HAP-1 (cell line): Measurements from ENCODE around the gene KPNB1.
"Not testable (repeated sequence)": the region's sequence is repeated elsewhere in the genome, so short reads cannot be mapped to it uniquely, and the experiment has no call there.

ENCODE experiments used
- DNase-seq, 2 experiments: peaks; one replicate each; pipeline ENCODE4 v3.0.0-alpha.2; 2016 to 2020; ENCODE audit warnings: low spot score in 2 of 2
- H3K27me3 ChIP-seq: fragments of 250-450 bp; sonication (Bioruptor Pico); 2 replicates; pipeline ENCODE4 v1.5.1; 2020; ENCODE audit warnings: low read depth, mild to moderate bottlenecking, moderate library complexity
- H3K36me3 ChIP-seq: fragments of 250-450 bp; sonication (Bioruptor Pico); replicated peaks from 2 replicates; pipeline ENCODE4 v1.5.1; 2020; ENCODE audit warnings: mild to moderate bottlenecking
- H3K4me1 ChIP-seq: fragments of 250-450 bp; sonication (Bioruptor Pico); 2 replicates; pipeline ENCODE4 v1.5.1; 2020; ENCODE audit warnings: mild to moderate bottlenecking
- H3K4me3 ChIP-seq: fragments of 250-450 bp; sonication (Bioruptor Pico); 2 replicates; pipeline ENCODE4 v1.5.1; 2020; ENCODE audit warnings: mild to moderate bottlenecking, moderate library complexity
- H3K9me3 ChIP-seq: fragments of 250-450 bp; sonication (Bioruptor Pico); 2 replicates; pipeline ENCODE4 v1.5.1; 2020; ENCODE audit warnings: mild to moderate bottlenecking, moderate library complexity
- in situ Hi-C: fragments of 300-500 bp; cut with MboI; formaldehyde crosslinking; loops from 3 replicates; pipeline ENCODE4 v1.14.3; 2020; ENCODE audit warnings: low sequenced_read_pairs, inconsistent platforms, mixed read lengths

The KPNB1 gene

DNA sequence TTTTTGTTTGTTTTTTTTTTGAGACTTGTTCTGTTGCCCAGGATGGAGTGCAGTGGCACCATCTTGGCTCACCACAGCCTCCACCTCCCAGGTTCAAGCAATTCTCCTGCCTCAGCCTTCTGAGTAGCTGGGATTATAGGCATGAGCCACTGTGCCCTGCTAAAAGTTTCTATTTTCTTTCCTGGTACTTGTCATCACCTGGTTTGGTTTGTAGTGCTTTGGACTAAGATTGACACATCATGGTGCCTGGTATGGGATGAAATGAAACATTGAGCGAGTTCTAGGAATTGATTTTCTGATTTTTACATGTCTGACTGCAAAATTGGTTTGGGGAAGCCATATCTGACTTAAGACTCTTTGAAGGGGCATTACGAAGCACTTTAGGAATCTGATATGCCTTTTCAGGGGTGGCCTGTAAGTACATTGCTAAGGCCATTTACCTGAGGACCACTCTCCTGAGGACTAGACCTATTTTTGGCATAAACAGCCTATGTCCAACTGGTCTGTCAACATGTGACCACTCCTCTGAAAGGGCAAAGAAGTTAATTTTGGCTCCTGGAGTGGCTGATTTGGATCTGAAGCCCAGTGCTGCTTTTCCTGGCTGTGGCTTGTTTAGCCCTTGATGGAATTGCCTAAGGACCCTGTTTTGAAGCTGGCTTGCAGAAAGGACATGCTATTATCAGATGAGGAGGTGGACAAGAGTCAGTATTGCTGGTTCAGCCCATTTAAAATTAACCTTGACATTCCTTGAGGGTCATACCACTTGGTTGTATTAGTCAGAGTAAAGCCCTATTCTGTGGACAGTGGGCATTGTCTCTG, 25.9 kb downstream of the KPNB1 start:
- in situ Hi-C loops, result no loop called here
- no peak for DNase-seq
- no peak overlapping the region for H3K4me3 ChIP-seq
- no peaks in the 10 kb centered on the region for H3K4me1 ChIP-seq
- H3K9me3 ChIP-seq, result no peaks in the 10 kb centered on the region
- H3K27me3 ChIP-seq, result no peaks in the 10 kb centered on the region
- peaks cover 99% of the 10 kb centered on the region for H3K36me3 ChIP-seq

DNA sequence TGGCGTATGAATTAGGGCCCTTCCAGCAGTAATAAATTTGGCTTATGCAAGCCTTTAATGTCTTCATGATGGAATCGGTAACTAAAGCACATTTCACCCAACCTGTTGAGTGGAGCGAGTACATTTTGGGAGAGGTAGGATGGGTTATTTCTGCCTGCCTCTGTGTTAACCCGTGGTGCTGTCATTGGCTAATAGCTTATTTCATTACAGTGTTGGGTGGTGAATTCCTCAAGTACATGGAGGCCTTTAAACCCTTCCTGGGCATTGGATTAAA, 26.4 kb downstream of the KPNB1 start:
- H3K36me3 ChIP-seq, result peaks cover 97% of the 10 kb centered on the region
- in situ Hi-C loops, result no loop called here

DNA sequence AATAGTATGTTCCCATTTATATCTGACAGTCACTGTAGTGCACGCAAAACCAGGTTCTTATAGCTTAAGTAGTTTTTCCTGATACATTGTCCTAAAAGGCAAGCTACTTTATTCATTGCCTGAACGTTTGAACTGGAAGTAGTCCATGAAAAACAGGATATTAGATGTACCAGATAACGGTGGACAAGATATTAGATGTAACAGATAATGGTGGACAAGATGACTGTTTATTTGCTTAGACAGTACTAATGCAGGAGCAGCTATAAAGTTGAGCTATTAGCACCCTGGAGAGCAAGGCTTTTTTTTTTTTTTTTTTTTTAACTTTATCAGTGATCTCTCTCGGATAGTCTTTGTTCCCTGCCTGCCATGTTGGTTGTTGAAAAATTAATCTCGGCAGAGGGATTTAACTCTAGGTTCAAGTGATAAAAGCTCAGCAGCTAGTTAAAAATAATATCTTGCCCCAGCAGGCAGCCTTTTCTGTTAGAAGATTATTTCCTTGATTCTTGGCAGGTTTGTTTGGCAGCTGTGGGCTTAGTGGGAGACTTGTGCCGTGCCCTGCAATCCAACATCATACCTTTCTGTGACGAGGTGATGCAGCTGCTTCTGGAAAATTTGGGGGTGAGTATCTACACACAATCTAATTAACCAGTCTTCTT, 26.9 kb downstream of the KPNB1 start:
- H3K36me3 ChIP-seq, result peaks cover 96% of the 10 kb centered on the region
- H3K27me3 ChIP-seq, result no peaks in the 10 kb centered on the region
- in situ Hi-C loops, result no loop called here
- H3K9me3 ChIP-seq, result no peaks in the 10 kb centered on the region
- H3K4me3 ChIP-seq, result no peak overlapping the region
- no peak for DNase-seq
- H3K4me1 ChIP-seq, result no peaks in the 10 kb centered on the region

More for the DNA sequence above, 26.4 kb downstream of the KPNB1 start:
- no peak for DNase-seq
- Histone ChIP-seq H3K27me3 (no peaks in the 10 kb centered on the region), H3K4me1 (no peaks in the 10 kb centered on the region), H3K9me3 (no peaks in the 10 kb centered on the region), H3K4me3 (no peak overlapping the region)

DNA sequence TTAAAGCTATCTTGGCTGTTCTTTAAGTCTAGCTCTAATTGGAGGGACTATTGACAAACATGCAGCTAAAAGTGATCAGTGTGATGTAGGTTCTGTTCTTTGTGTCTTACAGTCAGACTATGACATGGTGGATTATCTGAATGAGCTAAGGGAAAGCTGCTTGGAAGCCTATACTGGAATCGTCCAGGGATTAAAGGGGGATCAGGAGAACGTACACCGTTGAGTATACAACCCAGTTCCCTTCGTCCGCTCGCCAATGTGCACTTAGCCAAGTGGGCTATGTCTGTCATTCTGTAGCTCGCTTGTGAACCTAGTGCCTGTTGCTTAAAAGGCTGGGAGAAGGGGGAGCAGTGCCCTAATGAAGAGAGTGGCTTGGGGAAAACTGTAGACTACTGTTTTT, 28.5 kb downstream of the KPNB1 start:
- H3K36me3 ChIP-seq, result peaks cover 92% of the 10 kb centered on the region
- no peak for DNase-seq
- H3K4me3 ChIP-seq, result no peak overlapping the region
- H3K9me3 ChIP-seq, result no peaks in the 10 kb centered on the region
- H3K4me1 ChIP-seq, result no peaks in the 10 kb centered on the region
- H3K27me3 ChIP-seq, result no peaks in the 10 kb centered on the region
- in situ Hi-C loops, result no loop called here

DNA sequence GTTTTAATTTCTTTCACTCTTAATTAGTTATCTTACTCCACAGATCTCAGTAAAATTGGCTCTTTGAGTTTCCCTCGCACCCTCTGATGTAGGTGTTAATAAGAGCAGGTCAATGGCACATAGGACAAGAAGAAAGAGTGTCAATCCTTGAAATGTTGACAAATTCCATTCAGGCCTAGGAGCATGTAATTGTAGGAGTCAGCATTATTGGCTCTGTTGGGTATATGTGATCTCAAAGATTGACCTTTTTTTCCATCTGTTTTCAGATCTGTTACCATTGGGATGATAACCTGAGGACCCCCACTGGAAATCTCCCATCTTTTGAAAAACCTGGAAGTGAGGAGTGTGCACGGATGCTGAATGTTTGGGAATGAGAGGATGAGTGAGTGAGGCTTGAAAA, 32.4 kb downstream of the KPNB1 start:
- no peak overlapping the region for H3K4me3 ChIP-seq
- no peaks in the 10 kb centered on the region for H3K27me3 ChIP-seq
- no peaks in the 10 kb centered on the region for H3K4me1 ChIP-seq
- H3K9me3 ChIP-seq, result no peaks in the 10 kb centered on the region
- DNase-seq, result no peak
- peaks cover 79% of the 10 kb centered on the region for H3K36me3 ChIP-seq
- in situ Hi-C loops, result no loop called here

DNA sequence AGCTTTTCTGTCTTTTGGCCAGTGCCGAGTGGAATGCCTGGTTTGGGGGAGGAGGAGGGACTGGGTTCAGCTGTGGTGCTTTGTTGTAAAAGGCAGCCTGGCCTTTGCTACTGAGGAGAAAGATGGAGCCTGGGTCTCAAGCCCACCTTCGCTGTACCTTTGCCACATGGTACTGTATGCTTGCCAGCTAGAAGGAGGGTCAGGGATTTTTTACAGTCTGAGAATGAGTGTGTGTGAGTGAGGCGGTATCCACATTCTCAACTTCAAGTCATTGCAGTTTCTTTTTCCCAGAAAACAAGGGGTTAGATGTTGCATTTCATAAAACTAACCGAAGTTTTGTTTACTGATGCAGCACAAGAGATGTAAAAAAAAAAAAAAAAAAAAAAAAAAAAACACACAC, 33.0 kb downstream of the KPNB1 start:
- H3K27me3 ChIP-seq, DNase-seq, H3K4me3 ChIP-seq, in situ Hi-C loops, H3K9me3 ChIP-seq, H3K4me1 ChIP-seq: not testable (repeated sequence)
- H3K36me3 ChIP-seq, result peaks cover 74% of the 10 kb centered on the region

DNA sequence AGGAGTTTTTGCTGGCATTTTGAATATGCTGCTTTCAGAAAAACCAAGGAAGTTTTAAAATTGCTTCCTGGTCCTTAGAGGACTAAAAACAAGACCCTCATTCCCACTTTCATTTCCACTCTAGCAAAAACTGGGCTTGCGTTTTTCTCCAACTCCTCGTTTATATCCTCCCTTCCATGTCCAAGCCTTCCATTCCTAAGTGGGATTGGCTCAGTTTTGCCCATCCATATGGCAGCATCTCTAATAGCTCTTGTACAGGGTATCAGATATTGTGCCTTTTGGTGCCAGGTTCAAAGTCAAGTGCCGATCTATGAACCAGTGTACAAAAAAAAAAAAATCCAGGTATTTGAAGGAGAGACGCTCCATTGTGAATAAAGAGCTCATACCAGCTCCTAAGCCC, 34.3 kb downstream of the KPNB1 start:
- in situ Hi-C loops, result no loop called here
- Histone ChIP-seq H3K4me1 (no peaks in the 10 kb centered on the region), H3K4me3 (no peak overlapping the region), H3K9me3 (no peaks in the 10 kb centered on the region), H3K27me3 (no peaks in the 10 kb centered on the region), H3K36me3 (peaks cover 61% of the 10 kb centered on the region)
- no peak for DNase-seq

DNA sequence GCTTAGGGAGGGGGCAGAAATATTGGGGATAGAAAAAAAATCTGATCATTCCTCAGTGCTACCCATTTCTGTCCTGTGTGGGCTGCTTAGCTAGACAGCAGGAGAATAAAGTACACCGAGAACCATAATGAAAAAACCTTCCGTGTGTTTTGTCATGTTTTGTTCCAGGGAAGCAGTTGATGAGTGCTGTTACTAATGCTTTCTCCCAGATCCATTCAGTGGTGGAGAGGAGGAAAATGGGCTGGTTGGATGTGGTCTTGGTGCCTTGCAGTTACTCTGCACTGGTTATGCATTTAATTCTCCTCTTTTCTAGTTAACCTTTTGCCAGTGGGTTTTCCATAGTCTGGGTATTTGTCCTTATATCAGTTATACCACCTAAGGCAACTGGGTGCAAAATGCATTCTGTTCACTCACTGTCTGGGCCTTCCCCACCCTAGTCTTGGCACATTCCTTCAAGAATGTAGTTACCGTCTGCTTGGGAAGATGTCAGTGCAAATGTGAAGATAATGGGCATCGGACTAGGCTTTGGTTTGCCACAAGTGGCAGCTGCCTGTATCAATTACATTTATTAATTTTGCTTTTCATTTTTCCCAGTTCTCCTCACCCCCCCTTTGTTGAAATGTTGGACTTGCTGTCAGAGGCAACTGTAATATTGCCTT, 34.9 kb downstream of the KPNB1 start:
- H3K36me3 ChIP-seq, result peaks cover 55% of the 10 kb centered on the region
- in situ Hi-C loops, result no loop called here
- no peaks in the 10 kb centered on the region for H3K27me3 ChIP-seq
- no peak overlapping the region for H3K4me3 ChIP-seq
- H3K9me3 ChIP-seq, result no peaks in the 10 kb centered on the region
- no peaks in the 10 kb centered on the region for H3K4me1 ChIP-seq
- DNase-seq, result no peak

DNA sequence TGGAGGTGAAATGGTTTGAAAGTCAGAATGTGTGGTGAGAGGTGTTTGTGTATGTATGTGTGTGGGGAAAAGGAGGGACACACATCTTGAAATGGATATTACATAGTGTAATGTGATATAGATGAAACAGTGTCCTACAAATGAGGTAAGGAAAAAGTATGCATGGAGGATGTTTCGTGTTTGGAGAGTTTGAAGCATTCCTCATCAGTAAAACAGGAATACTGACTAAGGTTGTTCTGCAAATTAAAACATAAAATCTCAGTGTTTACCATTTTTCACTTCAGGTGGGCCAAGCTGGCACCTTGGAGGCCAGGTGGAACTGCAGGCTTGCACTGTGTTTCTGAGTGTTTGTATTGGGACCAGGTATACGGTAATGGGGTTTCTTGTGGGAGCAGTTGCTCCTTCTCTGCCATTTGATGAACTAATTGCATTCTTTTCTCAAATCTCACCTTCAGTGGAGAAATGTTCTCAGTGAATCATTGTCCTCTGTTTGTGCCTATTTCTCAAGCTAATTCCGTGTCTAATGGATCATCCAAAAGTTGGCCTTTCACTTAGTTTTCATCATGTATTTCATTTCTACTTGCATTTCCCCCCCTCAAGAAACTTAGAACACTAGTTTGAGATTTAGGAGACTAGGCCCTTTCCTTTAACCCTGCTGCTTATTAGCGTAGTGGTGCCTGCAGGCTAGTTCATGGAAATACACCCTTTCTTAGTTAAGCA, 36.0 kb downstream of the KPNB1 start:
- Histone ChIP-seq H3K9me3 (no peaks in the 10 kb centered on the region), H3K4me1 (no peaks in the 10 kb centered on the region), H3K36me3 (peaks cover 44% of the 10 kb centered on the region), H3K4me3 (no peak overlapping the region), H3K27me3 (no peaks in the 10 kb centered on the region)
- no peak for DNase-seq
- in situ Hi-C loops, result no loop called here

DNA sequence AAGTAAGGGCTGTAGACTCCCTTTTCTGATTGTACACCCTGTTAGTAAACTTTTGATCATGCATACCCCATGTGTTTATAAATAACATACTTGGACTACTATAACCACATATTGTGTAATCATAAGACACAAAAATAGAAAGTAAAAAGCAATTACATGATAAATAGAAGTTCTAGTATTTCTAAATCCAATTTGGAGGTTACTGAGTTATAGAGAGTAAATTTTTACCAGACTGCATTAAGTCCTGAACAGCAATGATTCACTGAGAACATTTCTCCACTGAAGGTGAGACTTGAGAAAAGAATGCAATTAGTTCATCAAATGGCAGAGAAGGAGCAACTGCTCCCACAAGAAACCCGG, 36.5 kb downstream of the KPNB1 start:
- H3K27me3 ChIP-seq, result no peaks in the 10 kb centered on the region
- no peaks in the 10 kb centered on the region for H3K9me3 ChIP-seq
- no peaks in the 10 kb centered on the region for H3K4me1 ChIP-seq
- H3K36me3 ChIP-seq, result peaks cover 41% of the 10 kb centered on the region
- in situ Hi-C loops, result no loop called here
- H3K4me3 ChIP-seq, result no peak overlapping the region
- no peak for DNase-seq

DNA sequence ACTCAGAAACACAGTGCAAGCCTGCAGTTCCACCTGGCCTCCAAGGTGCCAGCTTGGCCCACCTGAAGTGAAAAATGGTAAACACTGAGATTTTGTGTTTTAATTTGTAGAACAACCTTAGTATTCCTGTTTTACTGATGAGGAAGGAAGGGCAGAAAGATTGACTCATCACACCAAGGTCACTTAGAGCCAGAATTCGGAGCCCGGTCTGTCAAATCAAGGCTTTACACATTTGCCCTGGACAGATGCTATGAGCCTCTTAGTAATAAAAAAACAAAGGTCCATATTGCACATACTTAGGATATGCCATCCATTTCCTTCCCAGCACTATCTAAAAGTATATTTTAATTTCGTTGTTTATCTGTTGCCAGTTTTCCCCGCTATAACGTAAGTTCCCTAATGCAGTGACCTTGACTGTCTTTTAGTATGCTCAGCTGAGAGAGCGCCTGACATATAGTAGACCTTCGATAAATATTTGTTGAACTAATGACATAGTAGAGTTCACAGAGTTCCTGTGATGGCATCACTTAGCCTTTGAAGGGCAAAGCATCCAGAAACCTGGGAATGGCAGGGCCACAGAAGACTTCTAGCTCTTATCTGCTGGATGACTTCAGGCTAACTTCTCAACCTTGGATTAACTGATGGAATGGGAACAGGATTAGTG, 37.1 kb downstream of the KPNB1 start:
- no peak for DNase-seq
- in situ Hi-C loops, result no loop called here
- no peak overlapping the region for H3K4me3 ChIP-seq

DNA sequence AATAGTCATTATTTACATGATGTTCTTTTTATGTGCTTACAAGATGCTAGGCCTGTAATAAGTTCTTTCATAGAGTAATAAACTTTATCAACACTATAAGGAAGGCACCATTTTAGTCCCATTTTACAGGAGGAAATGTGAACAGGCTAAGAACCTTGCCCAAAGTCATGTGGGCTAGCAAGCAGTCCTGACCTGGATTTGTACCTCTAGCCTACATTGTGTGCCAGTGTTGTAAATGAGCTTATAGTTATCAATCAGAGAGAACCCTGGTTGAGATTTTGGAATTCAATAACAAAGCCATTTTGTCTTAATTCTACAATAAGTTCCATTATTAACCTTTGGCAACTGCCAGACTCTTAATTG, 37.6 kb downstream of the KPNB1 start:
- Histone ChIP-seq H3K36me3 (peaks cover 31% of the 10 kb centered on the region), H3K4me3 (no peak overlapping the region), H3K9me3 (no peaks in the 10 kb centered on the region), H3K4me1 (no peaks in the 10 kb centered on the region), H3K27me3 (no peaks in the 10 kb centered on the region)
- in situ Hi-C loops, result no loop called here
- no peak for DNase-seq

More for the DNA sequence above, 37.1 kb downstream of the KPNB1 start:
- no peaks in the 10 kb centered on the region for H3K4me1 ChIP-seq
- peaks cover 36% of the 10 kb centered on the region for H3K36me3 ChIP-seq
- H3K27me3 ChIP-seq, result no peaks in the 10 kb centered on the region
- H3K9me3 ChIP-seq, result no peaks in the 10 kb centered on the region

DNA sequence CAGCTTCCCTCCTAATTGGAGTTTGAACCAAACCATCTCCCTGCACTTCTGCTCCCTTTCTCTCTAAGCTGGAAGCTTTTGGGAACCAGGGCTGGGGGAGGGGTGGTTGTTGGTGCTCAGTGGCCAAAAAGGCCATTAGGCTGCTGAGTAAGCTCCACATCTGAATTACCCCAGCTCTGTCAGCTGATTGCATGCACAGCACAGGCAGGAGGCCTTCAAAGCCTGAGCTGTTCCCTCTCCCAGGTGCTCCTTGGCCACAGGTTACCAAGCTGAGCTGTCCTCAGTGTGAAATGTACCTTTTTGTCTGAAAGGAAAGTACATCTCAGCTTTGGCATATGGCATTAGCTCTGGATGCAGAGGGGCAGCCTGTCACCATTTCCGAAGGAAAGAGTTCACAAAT, 38.0 kb downstream of the KPNB1 start:
- no peaks in the 10 kb centered on the region for H3K27me3 ChIP-seq
- in situ Hi-C loops, result no loop called here
- H3K36me3 ChIP-seq, result peaks cover 26% of the 10 kb centered on the region
- no peaks in the 10 kb centered on the region for H3K4me1 ChIP-seq
- H3K4me3 ChIP-seq, result no peak overlapping the region
- H3K9me3 ChIP-seq, result no peaks in the 10 kb centered on the region
- peak in 1 of 2 experiments; percentile 35 for DNase-seq
